GM19238 (cell line): Measurements from ENCODE around the gene LHX5.

ENCODE experiments used
- DNase-seq: peaks from one replicate; pipeline ENCODE4 v3.0.0; 2011; ENCODE audit warnings: low spot score; ENCODE audit not compliant: insufficient read length

Gene LHX5

DNA sequence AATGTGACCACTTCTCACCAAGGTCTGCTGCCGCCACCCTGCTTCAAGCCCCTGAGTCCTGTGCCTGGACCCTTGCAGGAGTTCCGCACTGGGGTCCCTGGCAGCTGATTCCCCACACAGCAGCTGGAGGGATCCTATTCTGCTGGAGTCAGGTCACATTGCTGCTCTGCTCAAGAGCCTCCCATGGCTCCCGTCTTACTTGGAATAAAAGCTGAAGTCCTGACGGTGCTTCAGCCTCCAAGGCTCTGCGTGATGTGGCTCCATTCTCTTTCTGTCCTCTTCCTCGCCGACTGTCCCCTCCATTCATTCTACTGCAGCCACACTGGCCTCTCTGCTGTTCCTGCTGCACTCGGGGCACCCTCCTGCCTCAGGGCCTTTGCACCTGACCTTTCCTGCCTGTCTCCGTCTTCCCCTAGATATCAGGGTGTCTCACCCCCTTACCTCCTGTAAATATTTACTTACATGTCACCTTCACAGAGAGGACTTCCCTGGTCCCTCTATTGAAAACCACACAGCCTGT is 57.1 kb downstream of the LHX5 start:
- DNase-seq = no peak

GRCh38 chr12:113413488-113413939 is 58.2 kb downstream of the LHX5 start:
- no peak for DNase-seq
